ENCODE results near the gene NFKB1.

GRCh38 chr4:102566426-102566825 is 65.3 kb downstream of the NFKB1 start:
- TF ChIP-seq HMBOX1 (IDR thresholded peaks at IDR 0.05) = no peak
- TF ChIP-seq PHF8 (IDR thresholded peaks at IDR 0.05; ENCODE audit: borderline replicate concordance, low read length) = no peak
- TF ChIP-seq CTCF (IDR thresholded peaks at IDR 0.05 in 2 of 3, conservative IDR thresholded peaks at IDR 0.05 in 1 of 3; ENCODE audit: insufficient read depth in 2 of 3, low read depth in 1 of 3, low read length in 3 of 3) = no peak
- TF ChIP-seq KAT7 (CRISPR knock-in tag; IDR thresholded peaks at IDR 0.05; ENCODE audit: borderline replicate concordance) = no peak
- TF ChIP-seq ZNF277 (CRISPR knock-in tag; IDR thresholded peaks at IDR 0.05; ENCODE audit: borderline replicate concordance) = no peak
- TF ChIP-seq SNRNP70 (optimal IDR thresholded peaks at IDR 0.05; ENCODE audit: low read depth, low read length) = no peak
- no peak for TF ChIP-seq ZNF253 (CRISPR knock-in tag; conservative IDR thresholded peaks at IDR 0.05)
- TF ChIP-seq GTF2F1 (IDR thresholded peaks at IDR 0.05; ENCODE audit: low read depth, low read length) = no peak
- TF ChIP-seq JUND (IDR thresholded peaks at IDR 0.05; ENCODE audit: borderline replicate concordance, low read depth, low read length) = no peak
- no peak for TF ChIP-seq JUND (tag; IDR thresholded peaks at IDR 0.05; ENCODE audit: borderline replicate concordance, low read depth, low read length)
- TF ChIP-seq EZH2 (IDR thresholded peaks at IDR 0.05; ENCODE audit: borderline replicate concordance, low read depth, low read length) = no peak
- TF ChIP-seq ZBTB40 (IDR thresholded peaks at IDR 0.05) = no peak
- TF ChIP-seq ZBTB40 (CRISPR knock-in tag; IDR thresholded peaks at IDR 0.05) = no peak
- TF ChIP-seq HCFC1 (IDR thresholded peaks at IDR 0.05; ENCODE audit: low read depth, low read length) = no peak
- no peak for TF ChIP-seq EP300 (IDR thresholded peaks at IDR 0.05; ENCODE audit: low read length)
- TF ChIP-seq ZNF143 (CRISPR knock-in tag; IDR thresholded peaks at IDR 0.05) = no peak

Data from K562 (cell line).